Mucosa of descending colon (tissue), 3 donors: ENCODE results near the gene SLC46A3. TPM values are rescaled to one million over a fixed set of nuclear protein-coding genes. Genes with fewer than 3 reads are reported as not detected.
"Not testable (repeated sequence)": the region's sequence is repeated elsewhere in the genome, so short reads cannot be mapped to it uniquely, and the experiment has no call there.

Experiments
- ATAC-seq: fragments of 200-7000 bp; cut with Tn5 transposase; one replicate; pipeline ENCODE4 v1.9.1; 2020; ENCODE audit warnings: mild to moderate bottlenecking, moderate library complexity
- DNase-seq, 3 donors: peaks; one replicate each; pipeline ENCODE4 v3.0.0-alpha.2; 2020
- H3K36me3 ChIP-seq: fragments of 200-600 bp; one replicate; pipeline ENCODE4 v1.8.0; 2021; ENCODE audit warnings: low read depth, mild to moderate bottlenecking
- H3K4me1 ChIP-seq: fragments of 200-600 bp; one replicate; pipeline ENCODE4 v1.8.0; 2021; ENCODE audit warnings: low read depth, mild to moderate bottlenecking
- H3K4me3 ChIP-seq: fragments of 200-600 bp; one replicate; pipeline ENCODE4 v1.8.0; 2021; ENCODE audit warnings: mild to moderate bottlenecking
- H3K9me3 ChIP-seq: fragments of 200-600 bp; one replicate; pipeline ENCODE4 v1.8.0; 2021; ENCODE audit warnings: mild to moderate bottlenecking
- CTCF ChIP-seq: fragments of 200-600 bp; IDR thresholded peaks from one replicate; pipeline ENCODE4 v1.8.0; 2022; ENCODE audit warnings: antibody characterized with exemption, mild to moderate bottlenecking
- intact Hi-C, 2 donors: fragments of 100-400 bp; cut with DNase I in 1 of 2; cut with micrococcal nuclease in 1 of 2; formaldehyde crosslinking; loops; one replicate each; pipeline versions ENCODE4 v1.11.0 to v1.11.1; 2022; cut with DNase I, micrococcal nuclease
- total RNA-seq, 3 donors: library from RNA; stranded (reverse); fragmentation: NEBNext Ultra II Directional in 2 of 3; extraction: Animal tissue kit (Norgen Biotek cat#: 25700) in 2 of 3; gene quantifications; one replicate each; pipeline versions ENCODE4 v1.2.1 to v1.2.4, GENCODE V29; 2021 to 2023
- donor health status: DM: no; HTN: no; CAD: no; lungs with moderate emphysema.
- donor health status: DM: no; HTN: no; CAD: no.
- donor health status: DM: no; HTN: yes; CAD: no.

SLC46A3 gene
- total RNA-seq, 3 donors from 2014 or later: 43.0 to 65.5 (median 46.3) TPM

GRCh38 chr13:28746287-28746612 lies 27.5 kb upstream of the SLC46A3 start:
- intact Hi-C loops: no loop called here
- DNase-seq (no peak), ATAC-seq (no peak)
- H3K4me3 ChIP-seq: no peak overlapping the region
- no peaks in the 10 kb centered on the region for H3K9me3 ChIP-seq
- H3K4me1 ChIP-seq: no peaks in the 10 kb centered on the region
- no peaks in the 10 kb centered on the region for H3K36me3 ChIP-seq
- no peak for TF ChIP-seq CTCF

GRCh38 chr13:28744656-28745055 lies 25.9 kb upstream of the SLC46A3 start:
- Histone ChIP-seq H3K4me1 (no peaks in the 10 kb centered on the region), H3K36me3 (no peaks in the 10 kb centered on the region), H3K4me3 (no peak overlapping the region), H3K9me3 (no peaks in the 10 kb centered on the region)
- intact Hi-C loops: no loop called here
- ATAC-seq (no peak), DNase-seq (no peak)
- TF ChIP-seq CTCF: no peak

GRCh38 chr13:28744091-28744536 lies 25.3 kb upstream of the SLC46A3 start:
- no peaks in the 10 kb centered on the region for H3K36me3 ChIP-seq
- no peak for TF ChIP-seq CTCF
- intact Hi-C loops: no loop called here
- H3K9me3 ChIP-seq: no peaks in the 10 kb centered on the region
- DNase-seq: peak in 1 of 3 donors; percentile 10
- H3K4me1 ChIP-seq: no peaks in the 10 kb centered on the region
- no peak overlapping the region for H3K4me3 ChIP-seq
- ATAC-seq: no peak

GRCh38 chr13:28743499-28744083 lies 24.8 kb upstream of the SLC46A3 start:
- intact Hi-C loops: no loop called here
- TF ChIP-seq CTCF: no peak
- no peak for ATAC-seq
- H3K4me1 ChIP-seq: no peaks in the 10 kb centered on the region
- no peak overlapping the region for H3K4me3 ChIP-seq
- H3K36me3 ChIP-seq: no peaks in the 10 kb centered on the region
- no peaks in the 10 kb centered on the region for H3K9me3 ChIP-seq
- no peak for DNase-seq

- H3K36me3 ChIP-seq: no peaks in the 10 kb centered on the region
Observed at GRCh38 chr13:28743020-28743419, 24.2 kb upstream of the SLC46A3 start.

GRCh38 chr13:28742445-28742844 lies 23.7 kb upstream of the SLC46A3 start:
- intact Hi-C loops, ATAC-seq, H3K4me3 ChIP-seq: not testable (repeated sequence)

More at GRCh38 chr13:28743020-28743419, 24.2 kb upstream of the SLC46A3 start:
- DNase-seq (no peak), ATAC-seq (no peak)
- Histone ChIP-seq H3K4me1 (no peaks in the 10 kb centered on the region), H3K4me3 (no peak overlapping the region), H3K9me3 (no peaks in the 10 kb centered on the region)
- no peak for TF ChIP-seq CTCF
- intact Hi-C loops: no loop called here

More at GRCh38 chr13:28742445-28742844, 23.7 kb upstream of the SLC46A3 start:
- H3K9me3 ChIP-seq, H3K36me3 ChIP-seq, H3K4me1 ChIP-seq, DNase-seq: not testable (repeated sequence)
